ENCODE data around the gene CCNI2. TPM values are rescaled to one million over a fixed set of nuclear protein-coding genes. Genes with fewer than 3 reads are reported as not detected.

CCNI2 gene, protein sequence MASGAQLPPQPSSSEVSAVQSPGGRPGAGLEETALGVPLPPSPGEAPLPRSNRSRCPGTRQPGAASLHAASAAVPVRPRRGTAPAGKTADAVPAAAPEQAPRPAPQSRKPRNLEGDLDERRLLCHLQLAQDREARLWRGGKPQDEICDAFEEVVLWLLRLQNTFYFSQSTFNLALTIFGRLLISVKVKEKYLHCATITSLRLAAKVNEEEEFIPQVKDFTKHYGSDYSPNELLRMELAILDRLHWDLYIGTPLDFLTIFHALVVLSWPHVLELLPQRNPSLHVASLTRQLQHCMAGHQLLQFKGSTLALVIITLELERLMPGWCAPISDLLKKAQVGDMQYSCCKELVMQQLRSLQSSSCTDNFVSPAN
- 14.3 TPM for polyA plus RNA-seq (2012; ENCODE audit: insufficient read depth, insufficient read length)

DNA sequence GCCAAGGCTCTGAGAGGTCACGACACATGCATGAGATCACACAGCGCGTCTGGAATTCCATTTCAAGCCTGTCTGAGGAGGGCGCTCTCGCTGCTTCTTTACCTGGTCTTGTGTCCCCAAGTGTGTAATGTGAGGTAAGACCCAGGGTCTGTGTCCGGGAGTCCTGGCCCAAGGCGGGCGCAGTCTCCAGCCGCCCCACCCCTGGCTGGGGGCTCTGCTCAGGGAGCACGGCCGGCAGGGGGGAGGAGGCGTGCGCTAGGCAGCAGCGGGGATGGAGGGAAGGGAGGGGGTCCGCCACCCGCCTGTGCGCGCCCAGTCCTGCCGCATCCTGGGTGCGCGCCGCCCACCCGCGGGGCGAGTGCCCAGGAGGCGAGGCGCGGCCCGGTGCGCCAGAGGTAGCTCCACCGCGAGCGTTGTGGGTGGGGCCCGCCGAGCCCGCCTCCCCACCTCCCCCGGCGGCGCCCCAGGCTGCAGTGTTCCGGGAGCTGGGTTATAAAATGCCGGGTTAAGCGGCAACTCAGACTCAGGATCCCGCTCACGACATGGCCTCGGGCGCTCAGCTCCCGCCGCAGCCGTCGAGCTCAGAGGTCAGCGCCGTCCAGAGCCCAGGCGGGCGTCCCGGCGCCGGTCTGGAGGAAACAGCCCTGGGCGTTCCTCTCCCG lies at the start of gene CCNI2:
Gene CCNI2, plus strand, starts transcription at position 473 of the 662 bp plus-strand sequence. Its CDS starts 70 bp downstream, at position 543.
- DNase-seq (ENCODE audit: low read depth, low spot score) = no peak
- peak within 1 kb of the TSS; percentile 59 for H3K4me3 ChIP-seq (ENCODE audit: low read length)

DNA sequence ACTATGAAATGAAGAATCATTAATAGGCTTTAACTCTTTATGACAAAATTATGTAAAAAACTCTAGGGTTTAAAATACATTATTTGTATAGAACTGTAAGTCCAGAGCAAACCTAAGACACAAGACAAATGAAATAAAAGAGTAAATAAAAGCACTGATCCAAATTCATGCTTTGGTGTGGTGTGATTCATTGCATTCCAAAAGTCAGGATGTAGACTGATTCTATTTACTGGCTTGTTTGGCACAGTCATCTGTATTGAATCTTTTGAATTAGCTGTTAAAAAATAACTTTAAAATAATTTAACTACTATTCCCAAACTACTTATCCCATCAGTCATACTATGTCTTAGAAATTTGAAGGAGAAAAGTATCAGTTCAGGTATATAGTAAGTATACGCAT lies 42.4 kb upstream of the CCNI2 start:
- H3K4me3 ChIP-seq (ENCODE audit: low read length) = no peak overlapping the region
- no peak for DNase-seq (ENCODE audit: low read depth, low spot score)

DNA sequence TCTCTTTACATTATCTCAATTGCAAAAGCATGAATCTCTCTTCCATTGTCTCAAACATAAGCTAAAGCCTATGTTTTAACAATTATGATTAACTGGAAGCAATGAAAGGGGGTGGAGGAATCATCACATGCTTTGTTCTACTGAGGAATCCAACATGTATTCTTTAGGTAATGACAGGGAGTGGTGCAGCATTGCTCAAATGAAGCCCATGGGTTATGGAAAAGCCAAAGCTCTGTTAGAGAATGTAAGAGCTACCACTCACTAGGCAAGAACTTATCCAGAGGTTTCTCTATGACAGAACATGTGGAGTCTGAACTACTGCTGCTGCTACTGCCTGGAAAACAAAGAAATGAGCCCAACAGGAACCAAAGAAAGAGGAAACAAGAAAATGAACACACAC lies 38.6 kb upstream of the CCNI2 start:
- H3K4me3 ChIP-seq (ENCODE audit: low read length) = no peak overlapping the region
- no peak for DNase-seq (ENCODE audit: low read depth, low spot score)

DNA sequence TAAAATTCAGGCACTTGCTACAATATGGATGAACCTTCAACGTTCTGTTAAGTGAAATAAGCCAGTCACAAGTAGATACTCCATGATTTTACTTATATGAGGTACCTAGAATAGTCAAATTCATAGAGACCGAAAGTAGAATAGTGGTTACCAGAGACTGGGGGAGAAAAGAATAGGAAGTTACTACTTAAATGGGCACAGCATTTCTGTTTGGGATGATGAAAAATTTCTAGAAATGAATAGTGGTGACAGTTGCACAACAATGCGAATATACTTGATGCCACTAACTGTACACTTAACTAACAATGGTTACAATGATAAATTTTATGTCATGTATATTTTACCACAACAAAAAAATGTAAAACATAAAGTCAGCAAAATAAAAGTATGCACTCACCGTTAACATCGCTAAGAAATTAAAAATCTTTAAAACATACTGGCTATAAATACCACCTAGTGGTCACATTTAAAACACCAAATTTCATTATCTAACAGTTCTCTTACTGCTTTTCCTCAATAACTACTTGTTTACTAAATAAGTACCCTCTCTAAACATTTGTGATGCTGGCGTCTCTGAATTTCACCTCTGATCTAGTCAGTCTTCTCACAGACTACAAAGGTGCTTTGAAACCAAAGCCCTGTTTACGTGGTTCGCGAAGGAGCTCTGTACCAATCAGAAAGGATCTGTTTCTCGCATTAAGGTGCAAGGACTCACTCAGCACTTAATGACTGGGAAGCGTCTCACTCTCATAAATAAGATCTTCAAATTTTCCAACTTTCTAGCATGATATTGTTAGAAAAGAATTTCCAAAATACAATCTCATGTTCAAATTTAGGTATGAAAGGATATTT lies 32.5 kb upstream of the CCNI2 start:
- DNase-seq (ENCODE audit: low read depth, low spot score) = no peak
- H3K4me3 ChIP-seq (ENCODE audit: low read length) = no peak overlapping the region

DNA sequence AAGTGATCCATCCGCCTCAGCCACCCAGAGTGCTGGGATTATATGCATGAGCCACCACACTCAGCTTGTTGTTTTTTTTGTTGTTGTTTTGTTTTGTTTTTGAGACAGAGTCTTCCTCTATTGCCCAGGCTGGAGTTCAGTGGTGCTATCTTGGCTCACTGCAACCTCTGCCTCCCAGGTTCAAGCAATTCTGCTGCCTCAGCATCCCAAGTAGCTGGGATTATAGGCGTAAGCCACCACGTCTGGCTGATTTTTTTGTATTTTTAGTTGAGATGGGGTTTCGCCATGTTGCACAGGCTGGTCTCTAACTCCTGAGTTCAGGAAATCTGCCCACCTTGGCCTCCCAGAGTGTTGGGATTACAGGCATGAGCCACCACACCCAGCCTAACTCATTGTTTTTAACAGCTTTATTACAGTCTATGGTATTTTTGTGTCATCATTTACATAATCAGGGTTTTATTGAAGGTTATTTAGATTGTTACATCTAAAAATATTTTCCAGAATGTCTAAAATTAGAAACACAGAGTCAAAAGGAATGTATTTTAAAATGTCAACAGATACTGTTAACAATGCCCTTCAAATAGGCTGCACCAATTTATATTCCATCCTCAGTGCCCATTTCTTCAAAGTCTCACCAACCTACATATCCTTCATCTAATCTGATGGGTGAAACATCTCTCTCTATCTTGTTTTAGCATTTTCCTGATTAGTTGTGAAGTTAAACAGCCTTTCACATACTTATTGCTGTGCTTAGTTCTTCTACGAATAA lies 28.5 kb upstream of the CCNI2 start:
- no peak for DNase-seq (ENCODE audit: low read depth, low spot score)
- no peak overlapping the region for H3K4me3 ChIP-seq (ENCODE audit: low read length)

DNA sequence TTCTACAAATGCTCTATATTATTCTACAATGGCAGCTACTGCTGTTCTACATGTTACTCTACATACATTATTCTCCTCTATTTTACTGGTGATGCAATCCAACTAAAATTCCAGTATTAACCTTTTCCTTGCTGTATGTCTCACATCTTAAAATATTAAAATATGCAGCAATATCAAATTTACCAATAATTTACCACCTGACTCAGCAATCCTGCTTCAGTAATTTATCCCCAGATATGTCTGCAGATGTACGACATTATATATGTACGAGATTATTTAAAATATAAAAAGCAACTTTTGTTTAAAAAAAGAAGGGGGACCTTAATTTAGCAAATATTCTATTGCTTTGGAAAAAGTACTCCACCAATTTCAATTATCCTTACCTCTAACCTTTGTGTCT lies 21.5 kb upstream of the CCNI2 start:
- no peak overlapping the region for H3K4me3 ChIP-seq (ENCODE audit: low read length)
- DNase-seq (ENCODE audit: low read depth, low spot score) = no peak

DNA sequence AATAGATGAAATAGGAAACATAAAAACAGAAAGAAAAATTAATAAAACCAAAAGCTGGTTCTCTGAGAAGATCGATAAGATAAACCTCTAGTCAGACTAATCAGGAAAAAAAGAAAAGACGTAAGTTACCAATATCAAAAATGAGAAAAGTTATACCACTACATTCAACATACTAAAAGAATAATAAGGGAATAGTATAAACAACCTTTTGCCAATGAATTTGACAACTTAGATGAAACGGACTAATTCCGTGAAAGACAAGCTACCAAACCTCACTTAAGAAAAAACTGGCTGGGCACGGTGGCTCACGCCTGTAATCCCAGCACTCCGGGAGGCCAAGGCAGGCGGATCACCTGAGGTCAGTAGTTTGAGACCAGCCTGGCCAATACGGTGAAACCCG lies 17.3 kb upstream of the CCNI2 start:
- H3K4me3 ChIP-seq (ENCODE audit: low read length) = no peak overlapping the region
- no peak for DNase-seq (ENCODE audit: low read depth, low spot score)

DNA sequence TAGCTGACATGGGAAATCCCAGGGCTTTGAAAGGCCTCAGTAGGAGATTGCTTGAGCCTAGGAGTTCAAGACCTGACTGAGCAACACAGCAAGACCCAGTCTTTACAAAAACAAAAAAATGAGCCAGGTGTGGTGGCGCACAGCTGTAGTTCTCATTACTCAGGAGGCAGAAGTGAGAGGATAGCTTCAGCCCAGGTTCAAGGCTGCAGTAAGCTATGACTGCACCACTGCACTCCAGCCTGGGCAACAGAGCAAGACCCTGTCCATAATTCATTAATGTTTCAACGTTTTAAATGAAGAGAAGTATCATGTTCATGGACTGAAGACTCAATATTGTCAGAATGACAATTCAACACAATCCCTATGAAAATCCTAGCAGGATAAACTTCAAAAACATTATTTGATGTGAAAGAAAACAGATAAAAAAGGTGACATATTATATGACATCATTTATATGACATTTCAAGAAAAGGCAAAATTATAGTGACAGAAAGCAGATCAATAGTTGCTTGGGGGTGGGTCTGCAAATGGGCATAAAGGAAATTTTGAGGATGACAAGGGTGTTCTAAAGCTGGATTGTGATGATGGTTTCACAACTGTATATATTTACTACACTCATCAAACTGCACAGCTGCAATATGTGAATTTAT lies 13.6 kb upstream of the CCNI2 start:
- no peak overlapping the region for H3K4me3 ChIP-seq (ENCODE audit: low read length)
- DNase-seq (ENCODE audit: low read depth, low spot score) = no peak

DNA sequence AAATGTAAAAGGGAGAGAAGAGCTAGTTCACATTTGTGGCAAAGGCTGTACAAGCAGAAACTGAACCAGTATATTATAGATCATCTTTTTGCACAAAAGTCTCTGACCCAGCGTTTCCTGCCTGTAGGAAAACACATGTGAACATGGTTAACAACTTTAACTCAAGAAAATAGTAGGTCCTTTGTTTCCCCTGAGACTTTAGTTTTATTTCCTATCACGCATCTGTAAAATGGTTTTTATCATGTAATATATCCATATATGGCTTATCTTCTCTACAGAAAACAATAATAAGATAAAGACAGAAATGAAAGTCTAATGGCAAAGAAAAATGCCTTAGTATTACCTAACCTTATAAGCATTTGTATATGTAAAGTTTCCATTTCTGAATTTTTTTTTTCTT lies 12.5 kb upstream of the CCNI2 start:
- DNase-seq (ENCODE audit: low read depth, low spot score) = no peak
- no peak overlapping the region for H3K4me3 ChIP-seq (ENCODE audit: low read length)

DNA sequence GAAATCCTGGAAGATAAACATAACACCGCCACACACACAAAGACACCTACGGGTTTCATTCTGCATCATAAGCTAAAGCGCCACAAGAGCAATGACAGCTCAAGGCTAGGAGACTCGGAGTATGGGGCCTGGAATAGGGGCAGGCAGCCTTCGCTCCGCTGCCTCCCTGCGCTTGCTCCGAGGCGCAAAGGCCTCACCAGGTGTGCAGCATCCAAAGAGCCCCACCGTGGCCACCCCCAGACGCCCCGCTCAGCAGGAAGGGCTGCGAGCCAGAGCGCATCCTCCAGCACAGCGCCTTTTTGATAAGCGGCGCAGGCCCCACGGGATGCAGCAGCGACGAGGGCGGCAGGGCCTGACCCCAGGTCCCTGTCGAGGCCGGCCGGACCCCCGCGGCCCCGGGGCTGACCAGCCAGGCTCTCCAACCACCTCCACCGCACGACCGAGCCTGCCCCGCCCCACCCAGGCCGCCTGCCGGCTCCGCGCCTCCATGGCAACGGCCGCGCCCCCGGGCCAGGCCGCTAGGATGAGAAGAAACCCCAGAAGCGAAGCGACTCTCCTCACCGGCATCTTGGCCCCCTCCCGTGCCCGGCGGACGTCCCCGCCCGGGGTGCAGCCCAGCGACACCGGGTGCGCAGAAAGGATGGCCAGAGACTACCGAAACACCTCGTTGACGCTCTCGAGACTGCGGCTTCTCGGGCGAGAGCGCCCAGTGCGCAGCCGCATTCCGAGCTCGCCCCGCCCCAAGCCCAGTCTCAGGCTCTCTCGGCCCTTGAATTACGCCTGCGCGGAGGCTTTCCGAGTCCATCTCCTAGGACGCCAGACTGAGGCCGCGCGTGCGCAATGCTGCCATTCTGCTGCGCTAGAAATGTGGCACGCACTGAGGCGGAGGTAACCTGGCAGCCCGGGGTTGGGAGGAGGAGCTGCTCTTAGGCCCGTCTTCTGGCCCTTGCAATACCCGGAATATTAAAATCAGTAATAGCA lies 10.1 kb upstream of the CCNI2 start, which contains the start of gene KIF3A:
Gene KIF3A, minus strand, starts transcription at position 694 of the 981 bp plus-strand sequence. Its CDS starts 127 bp downstream, at position 567.
- peak within 1 kb of the TSS; percentile 71 for H3K4me3 ChIP-seq (ENCODE audit: low read length)
- peak; percentile 95 for DNase-seq (ENCODE audit: low read depth, low spot score)

DNA sequence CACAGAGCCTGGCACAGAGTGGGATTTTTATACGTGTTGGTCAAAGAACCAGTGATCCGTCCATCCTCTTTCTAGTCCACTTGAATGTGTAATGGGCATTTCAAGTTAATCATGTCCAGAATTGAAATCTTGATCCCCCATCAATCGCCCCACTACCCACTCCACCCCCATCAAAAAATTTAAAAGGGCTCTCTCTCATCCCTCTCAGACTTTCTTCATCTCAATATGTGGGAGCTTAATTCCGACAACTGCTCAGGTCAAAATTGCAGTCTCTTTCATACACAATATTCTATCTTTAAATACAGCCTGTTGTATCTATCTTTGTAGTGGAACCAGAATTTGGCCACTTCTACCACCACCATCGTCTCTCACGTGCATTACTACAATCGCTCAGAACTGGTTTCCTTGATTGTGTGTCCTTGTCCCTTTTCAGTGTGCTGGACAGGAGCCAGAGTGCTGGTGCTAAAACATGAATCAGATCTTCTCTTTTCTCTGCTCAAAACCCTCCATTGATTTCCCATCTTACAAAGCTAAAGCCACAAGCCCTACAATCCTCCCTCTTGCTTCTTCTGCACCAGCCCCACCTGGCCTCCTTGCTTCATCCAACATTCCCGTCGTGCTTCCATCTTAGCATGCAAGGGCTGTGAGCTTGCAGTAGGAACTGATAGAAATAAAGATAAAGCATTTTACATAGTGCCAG lies 9.1 kb upstream of the CCNI2 start:
- H3K4me3 ChIP-seq (ENCODE audit: low read length) = peak overlapping the region; percentile 71
- no peak for DNase-seq (ENCODE audit: low read depth, low spot score)

DNA sequence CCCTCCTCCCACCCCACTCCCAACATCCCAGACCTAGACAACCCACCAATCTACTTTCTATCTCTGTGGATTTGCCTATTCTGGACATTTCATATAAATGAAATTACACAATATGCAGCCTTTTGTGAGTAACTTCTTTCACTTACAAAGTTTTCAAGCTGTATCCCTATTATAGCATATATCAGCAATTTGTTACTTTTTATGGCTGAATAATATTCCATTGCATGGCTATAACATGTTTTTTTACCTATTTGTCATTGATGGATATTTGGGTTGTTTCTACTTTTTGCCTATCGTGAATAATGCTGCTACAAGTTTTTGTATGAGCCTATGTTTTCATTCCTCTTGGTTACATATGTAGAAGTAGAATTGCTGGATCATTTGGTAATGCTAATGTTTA lies 8.0 kb upstream of the CCNI2 start:
- H3K4me3 ChIP-seq (ENCODE audit: low read length) = no peak overlapping the region
- no peak for DNase-seq (ENCODE audit: low read depth, low spot score)

DNA sequence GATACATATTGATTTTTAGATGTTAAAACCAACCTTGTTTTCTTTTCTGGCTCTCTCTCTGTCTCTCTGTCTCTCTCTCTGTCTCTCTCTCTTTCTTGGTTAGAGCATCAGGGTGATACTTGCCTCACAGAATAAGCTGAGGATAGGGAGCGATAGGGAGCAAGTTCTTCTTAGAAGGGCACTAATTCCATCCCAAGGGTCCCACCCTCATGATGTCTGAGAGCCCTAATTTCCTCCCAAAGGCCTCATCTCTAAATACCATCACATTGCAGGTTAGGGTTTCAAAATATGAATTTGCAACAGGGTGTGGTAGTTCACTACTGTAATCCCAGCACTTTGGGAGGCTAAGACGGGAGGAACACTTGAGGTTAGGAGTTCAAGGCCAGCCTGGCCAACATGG lies 5.1 kb upstream of the CCNI2 start:
- H3K4me3 ChIP-seq (ENCODE audit: low read length) = no peak overlapping the region
- no peak for DNase-seq (ENCODE audit: low read depth, low spot score)

DNA sequence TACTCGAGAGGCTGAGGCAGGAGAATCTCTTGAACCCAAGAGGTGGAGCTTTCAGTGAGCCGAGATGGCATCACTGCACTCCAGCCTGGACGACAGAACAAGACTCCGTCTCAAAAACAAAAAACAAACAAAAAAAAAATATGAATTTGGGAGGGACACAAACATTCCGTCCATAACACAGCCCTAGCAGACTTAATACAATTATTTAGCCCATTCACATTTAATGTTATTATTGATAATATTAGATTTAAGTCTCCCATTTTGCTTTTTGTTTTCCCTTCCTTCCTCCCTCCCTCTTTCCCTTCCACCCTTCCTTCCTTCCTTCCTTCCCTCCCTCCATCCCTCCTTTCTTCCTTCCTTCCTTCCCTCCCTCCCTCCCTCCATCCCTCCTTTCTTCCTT lies 4.6 kb upstream of the CCNI2 start:
- DNase-seq (ENCODE audit: low read depth, low spot score) = no peak
- no peak overlapping the region for H3K4me3 ChIP-seq (ENCODE audit: low read length)

DNA sequence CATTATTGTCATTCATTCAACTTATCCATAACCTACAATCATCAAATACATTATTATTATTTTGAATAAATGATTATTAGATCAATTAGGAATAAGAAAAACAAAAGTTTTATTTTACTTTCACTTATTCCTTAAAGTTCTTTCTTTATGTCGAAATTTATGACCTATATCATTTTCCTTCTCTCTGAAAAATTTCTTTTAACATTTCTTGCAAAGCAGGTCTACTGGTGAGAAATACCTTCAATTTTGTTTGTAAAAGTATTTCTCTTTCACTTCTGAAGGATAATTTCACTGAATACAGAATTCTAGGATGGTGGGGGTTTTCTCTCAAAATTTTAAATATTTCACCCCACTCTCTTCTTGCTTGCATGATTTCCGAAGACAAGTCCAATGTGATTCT lies 2.6 kb upstream of the CCNI2 start:
- H3K4me3 ChIP-seq (ENCODE audit: low read length) = no peak overlapping the region
- DNase-seq (ENCODE audit: low read depth, low spot score) = no peak

DNA sequence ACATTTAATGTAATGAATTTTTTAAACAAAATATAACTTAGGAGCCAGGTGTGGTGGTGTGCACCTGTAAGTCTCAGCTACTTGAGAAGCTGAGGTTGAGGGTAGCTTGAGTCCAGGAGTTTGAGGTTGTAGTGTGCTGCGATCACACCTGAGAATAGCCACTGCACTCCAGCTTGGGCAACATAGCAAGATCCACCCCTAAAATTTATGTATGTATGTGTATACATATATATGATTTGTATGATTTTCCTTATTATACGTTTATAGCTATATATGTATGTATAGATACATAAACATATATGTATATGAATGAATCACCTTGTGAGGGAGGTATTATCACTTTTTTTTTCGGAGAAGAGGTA lies 653 bp upstream of the CCNI2 start:
- peak overlapping the region; percentile 59 for H3K4me3 ChIP-seq (ENCODE audit: low read length)
- no peak for DNase-seq (ENCODE audit: low read depth, low spot score)
